ENCODE data around the gene SLC4A3. TPM values are rescaled to one million over a fixed set of nuclear protein-coding genes. Genes with fewer than 3 reads are reported as not detected.

Gene SLC4A3
- total RNA-seq, 1 donor from 2014 or later, result not detected

GRCh38 chr2:219631406-219631891 is 4.0 kb downstream of the SLC4A3 start:
- intact Hi-C loops (cut with micrococcal nuclease), result no loop called here

GRCh38 chr2:219631904-219632759 is 4.7 kb downstream of the SLC4A3 start:
- intact Hi-C loops (cut with micrococcal nuclease), result no loop called here

GRCh38 chr2:219632760-219633105 is 5.3 kb downstream of the SLC4A3 start:
- intact Hi-C loops (cut with micrococcal nuclease), result no loop called here

- intact Hi-C loops (cut with micrococcal nuclease), result no loop called here
Observed at GRCh38 chr2:219633276-219634065, 6.0 kb downstream of the SLC4A3 start.

GRCh38 chr2:219634171-219634940 is 6.9 kb downstream of the SLC4A3 start:
- intact Hi-C loops (cut with micrococcal nuclease), result no loop called here

- intact Hi-C loops (cut with micrococcal nuclease), result no loop called here
Observed at GRCh38 chr2:219634951-219635751, 7.7 kb downstream of the SLC4A3 start.

- intact Hi-C loops (cut with micrococcal nuclease), result no loop called here
Observed at GRCh38 chr2:219636144-219636915, 8.9 kb downstream of the SLC4A3 start.

- intact Hi-C loops (cut with micrococcal nuclease), result no loop called here
Observed at GRCh38 chr2:219636941-219637841, 9.8 kb downstream of the SLC4A3 start.

- intact Hi-C loops (cut with micrococcal nuclease), result no loop called here
Observed at GRCh38 chr2:219637842-219638185, 10.4 kb downstream of the SLC4A3 start.

GRCh38 chr2:219638217-219638947 is 11.0 kb downstream of the SLC4A3 start:
- intact Hi-C loops (cut with micrococcal nuclease), result no loop called here

- intact Hi-C loops (cut with micrococcal nuclease), result no loop called here
Observed at GRCh38 chr2:219638948-219639755, 11.7 kb downstream of the SLC4A3 start.

- intact Hi-C loops (cut with micrococcal nuclease), result loop anchor here (1.0 to 5.0 kb wide), 9 partner anchors 44 to 1931 kb away; partner anchors contain the start of genes EPHA4, GMPPA and STK11IP
Observed at GRCh38 chr2:219641390-219642068, 14.1 kb downstream of the SLC4A3 start.

- intact Hi-C loops (cut with micrococcal nuclease), result loop anchor here (1.0 to 5.0 kb wide), 9 partner anchors 45 to 1930 kb away; partner anchors contain the start of genes EPHA4, GMPPA and STK11IP
Observed at GRCh38 chr2:219642069-219642454, 14.6 kb downstream of the SLC4A3 start.

GRCh38 chr2:219642465-219643083 is 15.1 kb downstream of the SLC4A3 start:
- intact Hi-C loops (cut with micrococcal nuclease), result loop anchor here (1.0 to 5.0 kb wide), 9 partner anchors 45 to 1930 kb away; partner anchors contain the start of genes EPHA4, GMPPA and STK11IP

GRCh38 chr2:219643084-219643473 is 15.6 kb downstream of the SLC4A3 start:
- intact Hi-C loops (cut with micrococcal nuclease), result loop anchor here (2.0 to 5.0 kb wide), 3 partner anchors 90 to 1929 kb away; partner anchors contain the start of gene EPHA4

Data from T-helper 1 cell treated with Interleukin-12 subunit alpha and Interleukin-12 subunit beta and Interleukin-4 antibody, amounts not matched to agents 30 ng/mL and 1 ng/mL, for 36 hours (primary cell).